ENCODE results near the gene THAP11.

DNA sequence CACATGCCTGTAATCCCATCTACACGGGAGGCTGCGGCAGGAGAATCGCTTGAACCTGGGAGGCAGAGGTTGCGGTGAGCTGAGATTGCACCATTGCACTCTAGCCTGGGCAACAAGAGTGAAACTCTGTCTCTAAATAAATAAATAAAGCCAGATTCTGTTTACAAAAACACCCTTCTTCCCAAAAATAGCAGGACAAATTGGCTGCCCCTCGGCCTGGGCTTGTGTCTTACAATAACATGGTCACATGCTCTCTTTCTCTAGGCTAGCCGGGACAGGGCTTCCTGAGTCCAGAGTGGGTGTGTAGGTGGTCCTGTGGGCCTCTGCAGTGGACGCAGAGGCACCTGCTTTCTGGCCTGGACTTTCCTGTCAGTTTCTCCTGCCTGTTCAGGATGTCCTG is 27.5 kb downstream of the THAP11 start:
- TF ChIP-seq POLR2A (IDR thresholded peaks at IDR 0.05) (no peak), POLR2AphosphoS5 (IDR thresholded peaks at IDR 0.05) (no peak)
- TF ChIP-seq, protein P1, sequence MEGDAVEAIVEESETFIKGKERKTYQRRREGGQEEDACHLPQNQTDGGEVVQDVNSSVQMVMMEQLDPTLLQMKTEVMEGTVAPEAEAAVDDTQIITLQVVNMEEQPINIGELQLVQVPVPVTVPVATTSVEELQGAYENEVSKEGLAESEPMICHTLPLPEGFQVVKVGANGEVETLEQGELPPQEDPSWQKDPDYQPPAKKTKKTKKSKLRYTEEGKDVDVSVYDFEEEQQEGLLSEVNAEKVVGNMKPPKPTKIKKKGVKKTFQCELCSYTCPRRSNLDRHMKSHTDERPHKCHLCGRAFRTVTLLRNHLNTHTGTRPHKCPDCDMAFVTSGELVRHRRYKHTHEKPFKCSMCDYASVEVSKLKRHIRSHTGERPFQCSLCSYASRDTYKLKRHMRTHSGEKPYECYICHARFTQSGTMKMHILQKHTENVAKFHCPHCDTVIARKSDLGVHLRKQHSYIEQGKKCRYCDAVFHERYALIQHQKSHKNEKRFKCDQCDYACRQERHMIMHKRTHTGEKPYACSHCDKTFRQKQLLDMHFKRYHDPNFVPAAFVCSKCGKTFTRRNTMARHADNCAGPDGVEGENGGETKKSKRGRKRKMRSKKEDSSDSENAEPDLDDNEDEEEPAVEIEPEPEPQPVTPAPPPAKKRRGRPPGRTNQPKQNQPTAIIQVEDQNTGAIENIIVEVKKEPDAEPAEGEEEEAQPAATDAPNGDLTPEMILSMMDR (IDR thresholded peaks at IDR 0.05): no peak

All from upper lobe of left lung (tissue), 4 donors.